Measurements from ENCODE around the gene SUSD3.
"Not testable (repeated sequence)": the region's sequence is repeated elsewhere in the genome, so short reads cannot be mapped to it uniquely, and the experiment has no call there.

SUSD3 gene

GRCh38 chr9:93058355-93059010, at the start of gene SUSD3:
TSS of gene SUSD3 (plus strand) at chr9:93058701. CDS start at chr9:93058743, 42 bp downstream.
- DNase-seq (ENCODE audit: low read depth in 2 of 3, low spot score in 2 of 3): peak in 1 of 3 experiments; percentile 41

- DNase-seq (ENCODE audit: low read depth in 2 of 3, low spot score in 2 of 3): no peak
Observed at GRCh38 chr9:93009337-93010015, 49.0 kb upstream of the SUSD3 start.

GRCh38 chr9:93010056-93010455, 48.4 kb upstream of the SUSD3 start:
- no peak for DNase-seq (ENCODE audit: low read depth in 2 of 3, low spot score in 2 of 3)

- DNase-seq (ENCODE audit: low read depth in 2 of 3, low spot score in 2 of 3): no peak
Observed at GRCh38 chr9:93010704-93011103, 47.8 kb upstream of the SUSD3 start.

- DNase-seq (ENCODE audit: low read depth in 2 of 3, low spot score in 2 of 3): no peak
Observed at GRCh38 chr9:93011114-93011513, 47.4 kb upstream of the SUSD3 start.

- DNase-seq (ENCODE audit: low read depth in 2 of 3, low spot score in 2 of 3): no peak
Observed at GRCh38 chr9:93012963-93013855, 45.3 kb upstream of the SUSD3 start.

GRCh38 chr9:93013856-93014582, 44.5 kb upstream of the SUSD3 start:
- DNase-seq (ENCODE audit: low read depth in 2 of 3, low spot score in 2 of 3): no peak

- DNase-seq (ENCODE audit: low read depth in 2 of 3, low spot score in 2 of 3): not testable (repeated sequence)
Observed at GRCh38 chr9:93015190-93015589, 43.3 kb upstream of the SUSD3 start.

- no peak for DNase-seq (ENCODE audit: low read depth in 2 of 3, low spot score in 2 of 3)
Observed at GRCh38 chr9:93017621-93018020, 40.9 kb upstream of the SUSD3 start.

- DNase-seq (ENCODE audit: low read depth in 2 of 3, low spot score in 2 of 3): no peak
Observed at GRCh38 chr9:93020151-93020550, 38.4 kb upstream of the SUSD3 start.

GRCh38 chr9:93020771-93021670, 37.5 kb upstream of the SUSD3 start:
- DNase-seq (ENCODE audit: low read depth in 2 of 3, low spot score in 2 of 3): no peak

GRCh38 chr9:93022066-93022465, 36.4 kb upstream of the SUSD3 start:
- no peak for DNase-seq (ENCODE audit: low read depth in 2 of 3, low spot score in 2 of 3)

- no peak for DNase-seq (ENCODE audit: low read depth in 2 of 3, low spot score in 2 of 3)
Observed at GRCh38 chr9:93022721-93023520, 35.6 kb upstream of the SUSD3 start.

- DNase-seq (ENCODE audit: low read depth in 2 of 3, low spot score in 2 of 3): no peak
Observed at GRCh38 chr9:93023521-93023815, 35.0 kb upstream of the SUSD3 start.

- no peak for DNase-seq (ENCODE audit: low read depth in 2 of 3, low spot score in 2 of 3)
Observed at GRCh38 chr9:93024646-93024910, 33.9 kb upstream of the SUSD3 start.

GRCh38 chr9:93024986-93025630, 33.4 kb upstream of the SUSD3 start:
- no peak for DNase-seq (ENCODE audit: low read depth in 2 of 3, low spot score in 2 of 3)

- DNase-seq (ENCODE audit: low read depth in 2 of 3, low spot score in 2 of 3): no peak
Observed at GRCh38 chr9:93025736-93026135, 32.8 kb upstream of the SUSD3 start.

- DNase-seq (ENCODE audit: low read depth in 2 of 3, low spot score in 2 of 3): no peak
Observed at GRCh38 chr9:93026640-93027039, 31.9 kb upstream of the SUSD3 start.

GRCh38 chr9:93027750-93028149, 30.8 kb upstream of the SUSD3 start:
- DNase-seq (ENCODE audit: low read depth in 2 of 3, low spot score in 2 of 3): no peak

All from activated CD8-positive, alpha-beta memory T cell treated with anti-CD3 and anti-CD28 coated beads for 48 hours (primary cell).